ENCODE measurements around the gene SARDH.

- TF ChIP-seq CTCF (optimal IDR thresholded peaks at IDR 0.05 in 1 of 3, IDR thresholded peaks at IDR 0.05 in 1 of 3, conservative IDR thresholded peaks at IDR 0.05 in 1 of 3; ENCODE audit: extremely low read depth in 1 of 3, insufficient read depth in 2 of 3, low read length in 3 of 3) = no peak
- no peak for TF ChIP-seq EZH2 (IDR thresholded peaks at IDR 0.05; ENCODE audit: low read length)
Observed at GRCh38 chr9:133679466-133680061, 58.6 kb downstream of the SARDH start.

Measured in keratinocyte (primary cell).